GM19239 (cell line): ENCODE results near the gene PCNX3.

Experiments
- DNase-seq: peaks from one replicate; pipeline ENCODE4 v3.0.0; 2011; ENCODE audit warnings: low spot score; ENCODE audit not compliant: insufficient read length
- FAIRE-seq: peaks from 2 replicates; lab custom pipeline; 2011; peaks lifted over from hg19 to GRCh38; lab: Jason Lieb, UNC

PCNX3 gene

GRCh38 chr11:65615229-65615949, at the start of gene PCNX3:
PCNX3 (plus strand) TSS chr11:65615776; CDS start chr11:65616312, 536 bp downstream.
- DNase-seq (peak; percentile 99), FAIRE-seq (peak; percentile 100)

- no peak for FAIRE-seq
- DNase-seq, result no peak
Measured at GRCh38 chr11:65569164-65569972, 46.2 kb upstream of the PCNX3 start.

- DNase-seq (peak; percentile 95), FAIRE-seq (peak; percentile 92)
Measured at GRCh38 chr11:65569973-65570918, 45.3 kb upstream of the PCNX3 start, which contains the start of gene ZNRD2. ZNRD2 (plus strand) TSS chr11:65570477; CDS start chr11:65570492, 15 bp downstream.

- DNase-seq, result no peak
- no peak for FAIRE-seq
Measured at GRCh38 chr11:65571420-65571819, 44.2 kb upstream of the PCNX3 start.

- DNase-seq (no peak), FAIRE-seq (no peak)
Measured at GRCh38 chr11:65571940-65572339, 43.6 kb upstream of the PCNX3 start.

GRCh38 chr11:65572356-65573051, 43.1 kb upstream of the PCNX3 start, which contains the start of gene FAM89B:
FAM89B (plus strand) TSS chr11:65572538; CDS start chr11:65572670, 132 bp downstream.
- FAIRE-seq (peak; percentile 70), DNase-seq (no peak)

- DNase-seq (no peak), FAIRE-seq (no peak)
Measured at GRCh38 chr11:65573391-65574079, 42.0 kb upstream of the PCNX3 start.

- FAIRE-seq (peak; percentile 67), DNase-seq (peak; percentile 97)
Measured at GRCh38 chr11:65574109-65574810, 41.3 kb upstream of the PCNX3 start.

- FAIRE-seq (peak; percentile 90), DNase-seq (no peak)
Measured at GRCh38 chr11:65574811-65575567, 40.6 kb upstream of the PCNX3 start.

- FAIRE-seq, result peak; percentile 4
Measured at GRCh38 chr11:65575568-65576231, 39.9 kb upstream of the PCNX3 start, which contains the start of gene EHBP1L1. EHBP1L1 (plus strand) TSS chr11:65576053; CDS start chr11:65576303, 250 bp downstream.

GRCh38 chr11:65576232-65576866, 39.2 kb upstream of the PCNX3 start:
- DNase-seq (no peak), FAIRE-seq (peak; percentile 28)

More at GRCh38 chr11:65575568-65576231, 39.9 kb upstream of the PCNX3 start, which contains the start of gene EHBP1L1:
- peak; percentile 89 for DNase-seq

GRCh38 chr11:65576867-65577755, 38.5 kb upstream of the PCNX3 start:
- DNase-seq, result no peak
- peak; percentile 81 for FAIRE-seq

GRCh38 chr11:65577756-65578109, 37.8 kb upstream of the PCNX3 start:
- DNase-seq (no peak), FAIRE-seq (no peak)

- FAIRE-seq, result no peak
- DNase-seq, result no peak
Measured at GRCh38 chr11:65578134-65578533, 37.4 kb upstream of the PCNX3 start.

- DNase-seq, result no peak
- FAIRE-seq, result no peak
Measured at GRCh38 chr11:65578667-65579066, 36.9 kb upstream of the PCNX3 start.
